H7 (cell line): ENCODE results near the gene COQ8A. TPM values are rescaled to one million over a fixed set of nuclear protein-coding genes. Genes with fewer than 3 reads are reported as not detected.

ENCODE experiments used
- DNase-seq: peaks from one replicate; pipeline ENCODE4 v3.0.0; 2012
- H3K27me3 ChIP-seq: 2 replicates; pipeline ENCODE4 v1.6.0; 2011; ENCODE audit warnings: mild to moderate bottlenecking, low read length; ENCODE audit not compliant: control insufficient read depth, insufficient read depth
- H3K36me3 ChIP-seq: replicated peaks from 2 replicates; pipeline ENCODE4 v1.5.1; 2011; ENCODE audit warnings: low read length; ENCODE audit not compliant: control insufficient read depth, insufficient read depth
- H3K4me3 ChIP-seq: 2 replicates; pipeline ENCODE4 v1.5.1; 2011; ENCODE audit warnings: low read depth, mild to moderate bottlenecking, control low read depth, low read length, moderate library complexity; ENCODE audit not compliant: insufficient read depth
- total RNA-seq: library from RNA; depleted of rRNA; stranded (reverse); fragments of >200 nt; shearing (Covaris generic); gene quantifications from 2 replicates; pipeline ENCODE4 v1.2.3, GENCODE V29; 2014; rRNA removed

COQ8A gene
- total RNA-seq, 1 experiment from 2014 or later, result 35.8 TPM

GRCh38 chr1:227006226-227006796, 66.2 kb downstream of the COQ8A start:
- H3K36me3 ChIP-seq, result peaks cover 3% of the 10 kb centered on the region
- no peak overlapping the region for H3K4me3 ChIP-seq
- no peaks in the 10 kb centered on the region for H3K27me3 ChIP-seq
- no peak for DNase-seq

GRCh38 chr1:227009937-227010336, 69.8 kb downstream of the COQ8A start:
- no peak for DNase-seq
- Histone ChIP-seq H3K4me3 (no peak overlapping the region), H3K27me3 (no peaks in the 10 kb centered on the region), H3K36me3 (no peaks in the 10 kb centered on the region; the same call in 1 of the 2 replicates)

DNA sequence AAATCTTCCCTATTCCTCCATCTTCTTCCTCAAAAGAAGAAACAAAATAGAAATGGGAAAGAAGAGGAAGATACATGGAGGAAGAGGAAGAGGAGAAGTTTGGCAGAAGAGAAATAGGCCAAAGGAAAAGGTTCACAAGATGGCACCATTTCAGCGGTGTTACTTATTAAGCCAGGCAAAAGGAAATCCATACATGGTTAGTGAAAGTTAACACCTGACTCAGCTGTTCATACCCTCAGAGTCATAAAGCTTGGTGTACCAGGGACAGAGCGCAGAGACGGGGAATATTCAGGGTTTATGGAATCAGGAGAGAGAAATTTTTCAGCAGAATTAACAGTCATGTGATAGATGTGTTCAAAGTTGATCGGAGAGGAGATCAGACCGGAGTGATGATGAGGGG, 70.6 kb downstream of the COQ8A start:
- DNase-seq, result no peak
- Histone ChIP-seq H3K4me3 (no peak overlapping the region), H3K36me3 (no peaks in the 10 kb centered on the region; the same call in 1 of the 2 replicates), H3K27me3 (no peaks in the 10 kb centered on the region)

DNA sequence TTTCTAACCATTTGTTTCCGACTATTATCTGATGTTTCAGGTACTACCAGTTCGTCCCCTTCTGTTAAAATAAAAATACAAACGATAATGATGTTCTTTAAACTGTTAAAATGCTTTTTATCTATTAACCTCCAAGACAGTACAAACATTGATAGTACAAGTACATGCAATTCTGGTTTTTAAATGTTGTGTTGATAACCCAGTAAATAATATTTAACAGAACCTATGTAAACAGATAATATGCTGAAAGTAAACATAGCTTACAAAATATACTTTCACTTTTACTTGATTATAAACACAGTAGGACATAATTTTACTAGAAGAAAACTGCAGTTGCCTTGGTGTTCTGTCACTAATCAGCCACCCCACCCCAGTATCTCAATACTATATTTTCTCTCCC, 76.9 kb downstream of the COQ8A start:
- H3K27me3 ChIP-seq, result no peaks in the 10 kb centered on the region
- no peak for DNase-seq
- H3K36me3 ChIP-seq, result peaks cover 5% of the 10 kb centered on the region
- H3K4me3 ChIP-seq, result no peak overlapping the region

DNA sequence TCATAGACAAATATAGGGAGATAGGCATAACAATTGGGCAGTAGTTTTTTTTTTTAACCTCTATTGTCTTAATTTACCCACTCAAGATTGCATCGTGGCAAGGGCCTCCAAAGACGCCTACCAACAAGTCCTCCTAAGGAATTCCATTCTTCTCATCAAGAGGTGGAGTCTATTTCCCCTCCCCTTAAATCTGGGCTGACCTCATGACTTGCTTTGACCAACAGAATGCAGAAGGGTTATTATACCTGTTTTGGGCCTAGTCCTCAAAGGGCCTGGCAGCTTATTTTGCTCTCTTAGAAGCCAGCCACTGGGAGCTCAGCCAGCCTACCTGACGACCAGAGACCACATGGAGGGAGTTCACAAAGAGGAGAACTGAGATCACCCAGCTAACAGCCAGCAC, 92.3 kb downstream of the COQ8A start:
- Histone ChIP-seq H3K4me3 (no peak overlapping the region), H3K36me3 (peaks cover 8% of the 10 kb centered on the region), H3K27me3 (no peaks in the 10 kb centered on the region)
- DNase-seq, result peak; percentile 13

GRCh38 chr1:227033880-227034279, 93.8 kb downstream of the COQ8A start:
- DNase-seq, result no peak
- H3K27me3 ChIP-seq, result no peaks in the 10 kb centered on the region
- H3K4me3 ChIP-seq, result no peak overlapping the region
- H3K36me3 ChIP-seq, result peaks cover 5% of the 10 kb centered on the region

- Histone ChIP-seq H3K36me3 (peaks cover 5% of the 10 kb centered on the region), H3K27me3 (no peaks in the 10 kb centered on the region), H3K4me3 (no peak overlapping the region)
- DNase-seq, result no peak
Observed at GRCh38 chr1:227035316-227035715, 95.2 kb downstream of the COQ8A start.

DNA sequence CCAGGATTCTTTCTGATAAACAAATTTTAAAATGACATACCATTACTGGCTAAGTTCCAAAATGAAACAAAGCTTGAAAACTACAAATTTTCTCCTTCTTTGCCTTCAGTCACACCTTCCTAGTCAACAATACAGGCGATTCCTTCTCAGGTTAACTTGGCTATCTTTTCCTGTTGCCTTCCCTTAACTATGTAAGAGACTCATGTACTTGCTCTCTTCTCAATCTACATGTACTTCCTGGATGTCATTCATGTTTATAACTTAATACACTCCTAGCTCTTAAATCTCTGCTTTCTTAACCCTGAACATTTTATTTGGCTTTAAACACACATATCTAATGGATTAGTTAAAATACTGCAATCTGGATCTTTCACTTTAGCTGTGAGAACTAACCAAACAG, 97.0 kb downstream of the COQ8A start:
- DNase-seq, result no peak
- peaks cover 5% of the 10 kb centered on the region for H3K36me3 ChIP-seq
- H3K4me3 ChIP-seq, result no peak overlapping the region
- no peaks in the 10 kb centered on the region for H3K27me3 ChIP-seq

Other genes with a start within 250 kb of the COQ8A start
- gene ITPKB, start 201.0 kb upstream of the COQ8A start, total RNA-seq, result 15.3 and 20.8 TPM in 2 replicates
- gene PSEN2, start 69.7 kb upstream of the COQ8A start, total RNA-seq, result 24.7 and 39.0 TPM in 2 replicates